ENCODE measurements around the gene BLM.

GRCh38 chr15:90855139-90855538 lies 138.0 kb downstream of the BLM start:
- TF ChIP-seq CTCF (IDR thresholded peaks at IDR 0.05) (no peak), POLR2A (IDR thresholded peaks at IDR 0.05) (no peak), POLR2AphosphoS5 (IDR thresholded peaks at IDR 0.05) (no peak)

Measured in breast epithelium (tissue), 3 donors.